Measurements from ENCODE around the gene CYSTM1.

CYSTM1 gene

GRCh38 chr5:140235791-140236551, 61.0 kb downstream of the CYSTM1 start:
- DNase-seq (ENCODE audit: low read depth in 2 of 2), result no peak

- no peak for DNase-seq (ENCODE audit: low read depth in 2 of 2)
Measured at GRCh38 chr5:140236891-140237598, 62.1 kb downstream of the CYSTM1 start.

GRCh38 chr5:140238756-140239155, 63.8 kb downstream of the CYSTM1 start:
- no peak for DNase-seq (ENCODE audit: low read depth in 2 of 2)

DNA sequence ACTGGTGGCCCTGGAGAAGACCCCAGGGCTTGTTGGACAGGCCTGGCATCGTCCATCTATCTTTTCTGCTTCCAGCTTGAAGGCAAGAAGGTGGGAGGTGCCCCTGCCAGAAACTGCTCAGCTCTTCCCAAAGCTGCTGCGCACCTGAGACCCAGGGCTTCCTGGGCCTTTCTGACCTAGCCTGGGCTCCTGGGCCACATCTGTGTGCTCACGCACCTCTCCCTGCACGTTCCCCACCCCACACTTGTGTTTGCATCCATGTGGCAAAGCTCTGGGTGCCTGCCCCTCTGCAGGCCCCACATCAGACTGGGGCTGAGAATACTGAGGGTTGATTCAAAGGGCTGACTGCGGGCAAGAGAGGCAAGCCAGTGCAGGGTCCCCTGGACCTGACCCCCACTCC, 64.5 kb downstream of the CYSTM1 start:
- DNase-seq (ENCODE audit: low read depth in 2 of 2), result no peak

DNA sequence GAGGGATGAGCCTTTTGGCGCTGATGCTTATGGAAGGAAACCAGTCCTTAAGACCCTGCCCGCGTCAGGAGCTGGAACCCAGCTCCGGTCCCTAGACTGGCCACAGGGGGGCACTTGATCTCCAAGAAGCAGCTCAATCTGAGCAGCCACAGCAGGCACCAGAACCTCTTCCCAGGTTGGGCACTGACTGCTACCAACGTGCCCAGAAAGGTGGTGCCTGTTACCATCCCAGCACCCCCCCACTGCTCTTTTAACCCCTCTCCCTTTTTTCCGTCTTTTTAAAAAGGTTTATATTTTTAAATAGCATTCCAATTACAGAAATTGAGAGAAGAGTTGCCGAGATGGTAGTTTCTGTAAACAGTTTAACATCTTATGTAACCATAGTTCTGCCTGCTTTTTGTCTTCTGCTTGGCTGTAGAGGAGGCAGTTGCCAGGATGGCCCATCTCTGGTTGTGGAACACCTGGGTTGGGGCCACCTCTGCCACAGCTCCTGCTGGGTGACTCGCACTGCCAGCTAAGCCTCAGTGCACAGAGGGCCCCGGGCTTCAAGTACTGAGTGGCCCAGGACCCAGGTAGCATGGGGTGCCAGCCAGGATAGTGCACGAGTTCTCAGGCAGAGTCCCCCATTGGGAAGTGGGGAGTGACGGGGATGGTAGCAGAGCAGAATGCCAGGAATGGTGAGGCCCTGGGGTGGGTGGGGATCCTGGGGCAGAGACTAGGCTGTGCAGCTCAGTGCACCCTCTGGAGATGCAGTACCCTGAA, 65.1 kb downstream of the CYSTM1 start:
- peak; percentile 41 to 55 for DNase-seq (ENCODE audit: low read depth in 2 of 2)

DNA sequence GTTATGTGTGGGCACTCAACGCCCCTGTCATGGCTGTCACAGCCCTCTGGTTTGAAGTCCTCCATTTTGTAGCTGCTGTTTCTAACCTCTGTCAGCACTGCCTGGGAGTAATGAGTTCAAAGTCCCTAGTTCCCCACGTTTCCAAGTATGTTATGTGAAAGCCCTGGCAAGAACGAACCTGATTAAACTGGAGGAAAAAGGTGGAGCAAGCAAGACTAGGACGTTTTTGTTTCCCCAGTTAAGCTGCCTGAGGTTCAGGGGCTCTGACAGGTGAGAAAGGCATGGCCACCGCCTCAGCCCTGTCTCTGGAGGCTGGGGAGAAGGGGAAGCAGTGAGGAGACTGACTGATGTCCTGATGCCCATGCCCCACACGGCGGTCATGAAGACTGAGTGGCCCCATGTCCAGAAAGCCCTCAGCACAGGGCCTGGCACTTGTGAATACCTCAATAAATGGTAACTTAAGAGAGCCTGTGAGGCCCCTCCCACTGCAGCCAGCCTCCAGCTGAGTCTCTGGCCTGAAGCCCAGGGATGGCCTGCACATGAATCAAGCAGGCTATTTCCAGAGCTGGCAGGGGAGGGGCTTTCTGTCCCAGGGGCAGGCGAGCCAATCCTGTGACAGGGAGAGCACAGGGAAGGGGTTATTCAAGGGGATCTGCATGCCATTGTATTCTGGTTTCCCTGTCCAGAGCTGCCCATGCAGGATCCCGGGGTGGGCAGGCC, 66.2 kb downstream of the CYSTM1 start:
- no peak for DNase-seq (ENCODE audit: low read depth in 2 of 2)

DNA sequence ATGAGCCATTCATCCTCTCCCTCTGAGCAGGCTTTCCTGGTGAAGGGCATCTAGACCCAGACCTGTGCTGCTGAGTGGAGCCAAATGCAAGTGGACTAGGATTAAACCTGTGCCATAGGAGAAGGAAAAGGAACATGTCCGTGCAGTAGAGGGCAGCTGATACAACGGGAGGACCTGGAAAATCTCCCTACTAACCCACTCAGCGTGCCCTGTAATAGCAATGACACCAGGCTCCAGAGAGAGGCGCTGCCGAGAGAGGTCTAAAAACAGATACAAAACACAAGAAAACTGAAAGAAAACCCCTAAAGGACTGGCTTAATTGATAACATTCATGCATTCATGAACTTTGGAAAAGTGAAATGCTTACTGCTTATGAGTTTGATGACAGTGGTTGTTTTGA, 67.1 kb downstream of the CYSTM1 start:
- no peak for DNase-seq (ENCODE audit: low read depth in 2 of 2)

DNA sequence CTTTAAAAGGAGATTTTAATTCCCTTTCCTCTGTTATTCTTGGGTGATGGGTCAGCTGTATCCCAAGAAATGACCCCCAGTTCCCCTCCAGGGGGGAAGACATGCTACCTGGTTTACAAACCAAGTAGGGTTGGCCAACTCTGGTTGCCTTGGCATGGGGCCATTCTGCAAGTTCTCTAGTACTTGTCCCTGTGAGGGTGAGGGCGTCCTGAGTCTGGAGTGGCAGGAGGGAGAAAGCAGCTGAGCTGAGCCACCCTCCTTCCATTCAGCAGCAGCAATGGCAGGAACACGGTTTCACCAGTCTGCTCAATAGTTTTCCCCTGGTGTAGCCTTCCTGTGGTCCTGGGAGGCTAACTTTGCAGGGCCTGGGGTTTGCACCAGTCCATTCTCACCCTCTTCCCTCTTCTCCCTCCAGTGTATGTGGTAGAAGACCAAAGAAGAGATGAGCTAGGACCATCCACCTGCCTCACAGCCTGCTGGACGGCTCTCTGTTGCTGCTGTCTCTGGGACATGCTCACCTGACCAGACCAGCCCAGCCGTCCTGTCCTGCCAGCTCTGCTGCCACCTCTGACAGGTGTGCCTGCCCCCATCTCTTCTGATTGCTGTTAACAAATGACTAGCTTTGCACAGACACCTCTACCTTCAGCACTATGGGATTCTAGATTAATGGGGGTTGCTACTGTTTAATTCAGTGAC, 68.0 kb downstream of the CYSTM1 start:
- no peak for DNase-seq (ENCODE audit: low read depth in 2 of 2)

DNA sequence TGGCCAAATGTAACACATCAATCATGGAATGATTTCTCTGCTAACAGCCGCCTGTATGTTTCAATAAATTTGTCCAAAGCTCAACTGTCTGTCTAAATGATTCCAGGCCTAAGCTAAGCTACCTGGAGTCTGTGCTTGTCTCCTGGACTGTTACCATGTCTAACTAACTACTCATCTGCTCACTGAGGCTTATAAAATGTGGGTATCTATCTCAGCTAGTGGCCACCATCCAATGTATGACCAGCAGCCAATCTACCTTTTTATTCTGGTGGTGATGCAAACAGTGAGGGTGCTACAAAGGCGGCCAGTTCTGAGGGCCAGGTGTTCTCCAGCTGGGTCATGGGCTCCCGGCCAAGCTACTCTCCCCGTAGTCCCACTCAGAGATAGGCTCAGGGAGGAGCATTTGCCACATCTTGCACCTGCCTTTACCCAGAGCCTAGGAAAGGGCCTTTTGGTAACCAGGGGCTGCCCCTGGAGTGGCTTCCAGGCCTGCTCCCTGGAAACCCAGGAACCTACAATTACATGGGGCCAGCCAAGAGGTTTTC, 68.8 kb downstream of the CYSTM1 start:
- no peak for DNase-seq (ENCODE audit: low read depth in 2 of 2)

DNA sequence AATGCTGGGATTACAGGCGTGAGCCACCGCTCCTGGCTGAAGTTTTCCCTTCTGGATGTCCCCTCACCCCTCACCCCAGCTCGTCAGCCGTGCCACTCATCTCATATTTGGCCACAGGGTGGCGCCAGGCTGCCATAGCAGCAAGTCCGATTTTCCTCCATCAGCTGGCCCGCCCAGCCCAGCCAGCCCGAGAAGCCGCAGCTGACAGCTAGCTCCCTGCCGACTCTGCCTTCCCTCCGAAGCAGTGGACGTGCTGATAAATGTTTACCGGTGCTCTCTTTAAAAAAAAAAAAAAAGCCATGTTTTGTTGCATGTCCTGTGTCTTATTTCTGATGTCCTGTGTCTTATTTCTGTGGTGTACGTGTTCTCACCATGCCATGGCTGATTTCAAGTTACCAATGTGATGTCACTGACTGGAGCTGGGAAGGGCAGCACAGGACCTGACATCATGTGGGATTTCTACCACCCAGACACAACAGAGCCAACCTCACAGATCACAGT, 69.6 kb downstream of the CYSTM1 start:
- DNase-seq (ENCODE audit: low read depth in 2 of 2), result peak; percentile 66 to 75

DNA sequence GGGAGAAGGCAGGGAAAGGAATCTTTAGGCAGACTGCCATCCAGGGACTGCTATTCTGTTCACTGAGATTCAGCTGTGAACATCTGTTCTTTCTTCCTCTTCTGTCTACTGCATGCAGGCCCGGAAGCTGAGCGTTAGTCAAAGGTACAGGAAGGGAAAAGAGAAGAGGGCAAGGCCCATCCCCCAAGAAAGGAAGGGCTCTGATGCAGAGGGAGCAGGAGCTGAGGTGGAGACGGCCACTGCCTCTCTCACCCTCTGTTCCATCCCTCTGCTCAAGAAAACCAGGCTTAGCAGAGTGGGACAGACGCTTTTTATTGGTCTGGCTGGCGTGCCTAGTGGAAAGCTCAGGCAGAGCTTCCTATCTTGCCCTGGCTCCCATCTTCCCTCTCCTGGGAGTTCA, 70.4 kb downstream of the CYSTM1 start:
- DNase-seq (ENCODE audit: low read depth in 2 of 2), result no peak

GRCh38 chr5:140245926-140246325, 70.9 kb downstream of the CYSTM1 start:
- DNase-seq (ENCODE audit: low read depth in 2 of 2), result no peak

DNA sequence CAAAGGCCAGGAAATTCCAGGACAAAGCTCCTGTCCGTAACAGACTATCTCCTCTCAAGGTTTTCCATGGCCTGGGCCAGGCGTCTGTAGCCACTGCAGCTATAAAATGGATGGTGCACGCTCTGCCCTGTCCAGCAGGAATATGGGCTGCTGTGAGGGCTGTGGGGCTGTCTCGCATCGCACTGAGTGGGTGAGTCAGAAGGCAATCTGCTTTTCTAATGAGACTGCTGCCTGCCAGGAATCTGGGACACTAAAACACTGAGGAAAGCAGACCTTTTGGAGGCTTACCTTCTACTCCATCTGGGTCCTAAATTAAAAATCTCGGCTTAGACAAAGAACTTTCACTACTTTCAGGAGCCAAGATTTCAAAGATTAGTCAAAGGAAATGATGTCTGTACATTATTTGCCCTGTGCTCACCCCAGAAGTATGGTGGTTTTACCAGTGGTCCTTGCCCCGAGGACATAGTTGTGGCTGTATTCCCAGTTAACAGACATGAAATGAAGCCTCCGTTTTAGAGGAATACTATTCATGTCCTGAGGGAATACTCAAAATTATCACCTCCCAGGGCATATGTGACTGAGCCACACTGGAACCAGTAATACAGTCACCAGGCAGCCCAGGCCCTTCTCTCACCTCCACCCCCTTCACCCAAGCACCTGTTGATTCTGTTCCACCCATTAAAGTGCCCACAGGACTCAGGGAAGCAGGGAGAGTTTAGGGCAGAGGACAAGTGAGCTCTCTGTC, 71.6 kb downstream of the CYSTM1 start:
- DNase-seq (ENCODE audit: low read depth in 2 of 2), result no peak

GRCh38 chr5:140248414-140248813, 73.4 kb downstream of the CYSTM1 start:
- no peak for DNase-seq (ENCODE audit: low read depth in 2 of 2)

DNA sequence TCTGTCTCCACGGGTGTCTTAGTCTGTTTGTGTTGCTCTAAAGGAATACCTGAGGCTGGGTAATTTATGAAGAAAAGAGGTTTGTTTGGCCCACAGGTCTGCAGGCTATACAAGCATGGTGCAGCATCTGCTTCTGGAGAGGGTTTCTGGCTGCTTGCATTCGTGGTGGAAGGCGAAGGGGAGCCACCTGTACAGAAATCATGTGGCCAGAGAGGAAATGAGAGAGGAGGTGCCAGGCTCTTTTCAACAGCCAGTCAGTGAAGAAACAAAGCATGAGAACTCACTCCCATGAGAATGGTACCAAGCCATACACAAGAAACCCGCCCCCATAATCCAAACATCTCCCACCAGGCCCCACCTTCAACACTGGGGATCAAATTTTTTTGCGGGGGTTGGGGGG, 74.5 kb downstream of the CYSTM1 start:
- DNase-seq (ENCODE audit: low read depth in 2 of 2), result no peak

- no peak for DNase-seq (ENCODE audit: low read depth in 2 of 2)
Measured at GRCh38 chr5:140250386-140250785, 75.4 kb downstream of the CYSTM1 start.

GRCh38 chr5:140251527-140251973, 76.6 kb downstream of the CYSTM1 start:
- peak; percentile 64 to 67 for DNase-seq (ENCODE audit: low read depth in 2 of 2)

DNA sequence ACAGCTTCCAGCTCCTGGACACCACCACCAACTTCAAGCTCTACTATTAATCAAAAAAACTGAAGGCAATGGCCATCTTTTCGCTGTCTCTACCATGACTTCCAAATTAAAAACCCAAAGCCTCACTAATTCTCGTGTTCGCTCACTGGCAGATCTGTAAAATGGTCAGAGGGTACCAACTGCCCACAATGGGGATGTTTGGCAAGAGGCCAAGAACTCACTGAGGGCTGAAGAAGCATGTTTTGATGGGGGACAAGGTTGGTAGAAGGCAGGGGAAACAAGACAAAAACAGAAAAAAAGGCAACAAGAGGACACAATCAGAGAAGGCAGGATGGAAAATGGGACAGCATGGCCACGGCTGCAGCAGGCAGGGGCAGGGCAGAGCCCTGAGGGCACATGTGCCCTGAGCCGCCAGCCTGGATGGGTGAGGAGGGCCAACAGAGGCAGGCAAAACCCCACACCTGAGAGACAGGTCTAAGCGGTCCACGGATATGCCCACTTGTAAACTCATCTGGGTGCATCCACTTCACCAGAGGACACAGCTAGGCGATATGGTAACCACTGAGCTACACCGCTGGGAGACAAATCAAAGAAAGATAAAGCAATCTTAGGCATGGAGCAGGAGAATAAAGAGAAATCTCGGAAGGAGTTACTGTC, 77.6 kb downstream of the CYSTM1 start:
- DNase-seq (ENCODE audit: low read depth in 2 of 2), result no peak

DNA sequence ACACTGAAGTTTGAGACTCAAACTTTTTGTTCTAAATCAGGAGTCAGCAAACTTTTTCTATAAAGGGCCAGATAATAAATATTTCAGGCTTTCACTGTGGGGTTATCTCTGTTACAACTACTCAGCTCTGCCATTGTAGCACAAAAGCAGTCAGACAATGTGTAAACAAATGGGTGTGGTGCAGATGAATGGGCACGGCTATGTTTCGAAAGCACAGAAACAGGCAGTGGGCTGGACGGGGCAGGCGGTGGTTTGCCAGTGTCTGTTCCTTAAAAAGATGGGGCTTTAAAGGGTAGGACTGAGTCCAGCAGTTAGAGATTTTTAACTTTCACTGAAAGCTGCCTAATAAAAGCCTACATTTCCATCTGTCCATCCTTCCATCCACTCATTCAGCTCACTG, 79.0 kb downstream of the CYSTM1 start:
- DNase-seq (ENCODE audit: low read depth in 2 of 2), result no peak
